SHP77 (cell line): ENCODE measurements around the gene BBLN.
"Not testable (repeated sequence)": the region's sequence is repeated elsewhere in the genome, so short reads cannot be mapped to it uniquely, and the experiment has no call there.

ENCODE experiments used
- DNase-seq, 2 experiments: peaks; one replicate each; lab custom pipeline; 2025; lab: John Stamatoyannopoulos, UW

Gene BBLN

DNA sequence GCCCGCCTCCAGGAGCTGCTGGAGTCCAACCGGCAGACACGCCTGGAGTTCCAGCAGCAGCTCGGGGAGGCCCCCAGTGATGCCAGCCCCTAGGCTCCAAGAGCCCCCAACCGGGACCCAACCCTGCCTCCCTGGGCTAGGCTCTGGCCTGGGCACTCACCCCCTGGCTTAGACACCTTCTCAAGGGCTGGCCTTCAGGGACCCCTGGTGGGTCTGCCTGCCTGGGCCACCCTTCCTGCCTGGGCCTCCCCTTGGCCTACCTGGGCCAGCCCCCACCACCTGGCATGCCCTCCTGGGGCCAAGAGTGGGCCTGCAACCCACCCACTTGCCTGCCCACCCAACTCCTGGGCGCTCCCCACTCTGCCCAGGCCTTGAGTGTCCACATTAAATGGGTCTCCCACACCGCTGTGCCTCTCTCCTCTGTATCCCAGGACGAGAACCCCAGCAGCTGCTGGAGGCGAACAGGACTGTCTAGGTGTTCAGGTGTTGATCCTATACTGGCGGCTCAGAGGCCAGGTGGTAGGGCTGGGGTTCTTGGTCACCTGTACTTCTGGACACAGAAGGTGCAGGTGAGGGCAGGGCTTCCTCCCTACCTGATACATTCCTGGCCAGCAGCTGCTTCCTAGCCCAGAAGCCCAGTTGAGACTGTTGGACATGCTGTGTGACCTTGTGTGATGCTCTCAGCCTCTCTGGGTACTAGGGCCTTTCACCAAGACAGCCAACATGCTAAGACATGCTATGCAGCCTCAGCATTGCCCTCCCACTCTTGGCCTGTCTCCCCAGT, 3.6 kb downstream of the BBLN start:
- DNase-seq = no peak

DNA sequence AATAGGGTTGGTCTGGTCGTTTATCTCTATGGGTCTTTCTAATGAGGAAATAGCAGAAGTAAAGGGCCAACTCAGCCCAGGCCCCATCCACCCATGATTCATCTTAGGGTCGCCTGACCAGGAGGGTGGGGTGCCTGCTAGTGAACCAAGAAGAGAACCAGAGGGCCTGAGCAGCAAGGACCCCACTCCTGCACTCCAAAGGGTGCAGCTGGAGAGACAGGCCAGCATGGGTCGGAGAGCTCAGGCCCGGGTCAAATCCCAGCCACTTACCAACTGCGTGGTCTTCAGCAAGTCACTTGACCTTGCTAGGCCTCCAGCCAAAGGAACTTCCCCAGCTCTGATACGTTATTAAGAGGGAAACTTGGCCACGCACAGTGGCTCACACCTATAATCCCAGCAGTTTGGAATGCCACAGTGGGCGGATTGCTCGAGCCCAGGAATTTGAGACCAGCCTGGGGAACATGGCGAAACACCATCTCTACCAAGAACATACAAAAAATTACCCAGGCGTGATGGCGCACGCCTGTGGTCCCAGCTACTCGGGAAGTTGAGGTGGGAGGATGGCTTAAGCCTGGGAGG, 4.3 kb downstream of the BBLN start:
- no peak for DNase-seq

DNA sequence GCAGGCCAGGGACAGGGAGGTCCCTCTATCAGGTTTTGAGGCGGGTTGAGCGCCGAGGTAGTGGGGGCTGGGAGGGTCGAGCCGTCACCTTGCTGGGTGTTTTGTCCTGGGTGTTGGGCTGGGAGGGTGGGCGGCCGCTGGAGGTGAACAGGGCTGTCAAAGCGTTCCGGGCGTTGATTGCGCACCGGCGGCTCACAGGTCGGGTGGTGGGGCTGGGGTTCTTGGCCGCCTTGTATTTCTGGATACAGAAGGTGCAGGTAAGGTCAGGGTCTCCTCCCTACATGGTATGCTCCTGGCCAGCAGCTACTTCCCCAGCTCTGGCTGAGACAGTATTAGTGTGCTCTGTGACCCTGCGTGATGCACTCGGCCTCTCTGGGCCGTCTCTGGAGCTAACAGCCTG, 6.1 kb downstream of the BBLN start:
- DNase-seq = no peak

DNA sequence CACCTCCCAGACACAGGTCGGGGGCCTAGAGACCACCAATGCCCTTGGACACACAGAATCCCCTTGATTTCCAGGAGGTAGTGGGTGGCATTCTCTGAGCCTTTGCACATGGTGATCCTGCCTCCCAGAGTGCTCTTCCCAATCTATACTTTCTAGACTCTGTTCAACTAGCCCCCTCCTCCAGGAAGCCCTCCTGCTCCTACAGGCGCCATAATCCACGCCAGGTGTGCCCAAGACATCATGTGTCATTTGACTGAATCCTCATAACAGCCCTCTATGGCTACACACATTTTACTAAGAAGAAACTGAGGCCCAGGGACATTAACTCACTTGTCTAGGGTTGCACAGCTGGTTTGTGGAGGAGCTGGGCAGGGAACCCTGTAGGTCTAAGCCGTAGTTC, 7.1 kb downstream of the BBLN start:
- DNase-seq = no peak

DNA sequence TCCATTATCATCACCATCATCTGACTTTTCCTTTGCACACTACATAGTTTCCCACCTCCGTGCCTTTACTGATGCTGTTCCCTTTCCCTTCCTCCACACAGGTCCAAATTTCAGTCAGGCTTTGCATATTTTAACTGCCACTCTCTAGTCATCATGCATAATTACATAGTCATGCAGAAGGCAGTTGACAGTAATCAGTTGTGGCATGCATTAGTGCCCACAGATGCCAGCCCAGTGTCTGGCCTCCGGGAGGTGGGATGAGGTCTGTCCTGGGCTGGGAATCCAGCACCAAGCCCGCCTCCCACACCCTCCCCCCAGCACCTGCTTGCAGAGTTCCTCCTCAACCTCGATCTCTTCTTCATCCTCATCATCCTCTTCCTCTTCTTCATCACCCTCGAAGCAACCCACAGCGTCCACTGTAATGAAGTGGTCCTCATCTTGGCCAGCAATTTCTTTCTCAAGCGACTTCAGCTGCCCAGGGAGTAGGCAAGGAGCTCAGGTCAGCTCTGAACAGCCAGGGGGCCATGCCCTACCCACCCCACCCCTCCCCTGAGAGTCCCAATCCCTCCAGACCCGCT, 8.8 kb downstream of the BBLN start:
- no peak for DNase-seq

DNA sequence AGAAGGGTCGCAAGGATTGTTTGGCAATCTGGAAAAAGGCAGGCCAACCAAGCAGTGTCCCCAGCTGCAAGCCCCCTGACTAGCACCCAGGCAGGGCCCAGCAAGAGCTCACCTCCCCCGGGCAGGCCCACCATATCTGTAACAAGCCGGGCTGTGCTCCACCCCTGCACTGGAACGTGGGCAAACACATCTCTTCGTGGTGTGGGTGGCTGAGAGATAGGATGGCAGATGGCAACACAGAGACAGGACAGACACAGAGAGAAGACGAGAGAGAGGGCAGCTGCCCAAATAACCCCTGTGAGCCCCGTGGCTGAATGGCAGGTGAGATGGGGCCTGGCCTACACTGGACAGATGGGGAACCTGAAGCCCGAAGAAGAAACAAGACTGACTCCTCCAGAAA, 9.4 kb downstream of the BBLN start:
- DNase-seq = no peak

DNA sequence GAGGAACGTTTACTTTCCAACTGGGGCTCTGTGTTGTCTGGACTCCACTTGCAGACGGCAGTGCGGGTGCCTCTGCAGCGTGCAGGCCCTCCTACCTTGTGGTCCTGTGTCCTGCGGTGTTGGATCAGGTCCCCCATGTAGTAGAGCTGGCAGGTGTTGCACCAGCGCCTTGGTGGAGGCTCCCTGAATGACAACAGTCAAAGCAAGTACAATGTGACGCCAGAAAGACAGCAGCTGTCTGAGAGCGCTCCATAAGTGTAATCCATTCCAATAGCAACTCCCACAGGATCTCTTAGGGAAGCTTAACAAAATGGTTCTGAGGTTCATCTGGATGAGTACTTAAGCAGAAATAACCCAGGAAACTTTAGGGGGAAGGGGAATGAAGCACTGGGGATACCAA, 9.9 kb downstream of the BBLN start:
- no peak for DNase-seq

DNA sequence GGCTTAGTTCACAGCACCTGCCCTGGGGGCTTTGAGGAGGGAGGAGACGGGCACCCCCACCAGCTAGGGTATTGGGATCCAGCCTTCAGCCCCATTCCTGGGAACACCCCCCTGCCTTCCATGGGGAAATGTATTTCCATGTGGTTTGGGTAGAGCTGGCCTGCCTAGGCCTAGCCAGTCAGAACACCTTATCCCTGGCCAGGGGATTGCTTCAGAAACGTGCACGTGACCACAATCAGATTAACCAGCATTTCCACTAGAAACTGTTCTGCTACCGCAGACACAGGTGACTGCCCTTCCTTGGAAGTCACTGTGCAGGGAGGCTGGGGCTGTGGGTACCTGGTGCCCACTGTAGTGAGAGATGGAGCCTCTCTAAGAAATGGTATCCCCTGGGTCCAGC, 14.0 kb downstream of the BBLN start:
- DNase-seq = no peak

DNA sequence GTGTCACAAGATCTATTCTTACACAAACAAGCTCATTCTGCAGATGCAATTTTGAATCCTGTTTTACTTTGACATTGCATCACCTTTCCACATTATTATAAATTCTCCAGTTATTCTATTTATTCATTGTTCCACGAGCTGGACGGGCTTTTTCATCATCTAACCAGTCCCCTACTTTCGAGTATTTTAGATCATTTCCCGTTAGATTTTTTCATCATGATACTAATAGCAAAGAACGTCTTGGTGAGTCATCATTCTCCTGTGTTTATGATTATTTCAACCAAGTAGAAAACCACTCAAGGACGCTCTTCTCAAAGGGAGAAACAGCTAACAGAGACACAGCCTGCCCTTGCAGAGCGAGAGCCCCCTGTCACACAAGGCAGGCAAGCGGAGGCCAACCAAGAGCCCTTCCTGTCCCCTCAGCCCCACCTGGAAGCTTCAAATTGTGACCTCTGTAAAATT, 15.1 kb downstream of the BBLN start:
- DNase-seq = no peak

DNA sequence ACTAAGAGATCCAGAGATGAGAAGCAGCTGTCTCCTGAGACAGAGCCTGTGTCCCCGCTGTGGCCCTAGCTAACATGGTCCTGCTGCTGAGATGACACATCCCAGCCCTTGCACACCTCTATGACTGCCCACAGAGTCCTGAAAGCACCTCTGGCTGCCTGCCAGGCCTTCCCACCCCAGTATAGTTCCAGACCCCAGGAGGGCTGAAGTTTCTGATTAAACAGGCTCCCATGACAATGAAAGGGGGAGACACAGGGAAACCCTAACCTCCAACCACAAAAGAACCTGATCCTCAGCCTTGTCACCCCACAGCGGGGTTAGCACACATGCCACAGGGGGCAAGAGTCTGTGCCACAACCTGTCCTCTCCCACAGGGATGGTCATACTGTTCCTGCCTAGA, 15.7 kb downstream of the BBLN start:
- no peak for DNase-seq

DNA sequence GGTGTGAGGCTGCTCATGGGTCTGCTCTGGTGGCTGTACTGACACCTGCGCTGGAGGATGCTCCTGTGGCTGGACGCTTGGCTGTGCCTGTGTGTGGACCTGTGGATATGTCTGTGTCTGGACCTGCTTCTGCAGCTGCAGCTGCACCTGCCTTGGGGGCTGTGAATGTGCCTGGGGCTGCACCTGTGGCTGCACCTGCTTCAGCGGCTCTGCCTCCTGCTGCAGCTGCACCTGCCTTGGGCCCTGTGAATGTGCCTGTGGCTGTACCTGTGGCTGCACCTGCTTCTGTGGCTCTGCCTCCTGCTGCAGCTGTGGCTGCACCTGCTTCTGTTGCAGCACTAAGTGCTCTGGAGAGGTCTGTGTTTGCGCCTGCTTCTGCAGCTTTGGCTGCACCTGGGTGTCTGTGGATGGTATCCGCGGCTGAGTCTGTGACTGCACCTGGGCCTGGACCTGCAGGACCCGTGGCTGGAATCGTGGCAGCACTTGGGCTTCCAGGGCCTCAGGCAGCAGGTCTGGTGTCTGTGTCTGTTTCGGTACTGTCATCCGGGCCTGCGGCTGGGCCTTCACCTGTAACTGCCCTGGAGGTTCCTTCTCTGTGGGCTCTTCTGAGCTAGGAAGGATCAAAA, 18.9 kb downstream of the BBLN start:
- no peak for DNase-seq

DNA sequence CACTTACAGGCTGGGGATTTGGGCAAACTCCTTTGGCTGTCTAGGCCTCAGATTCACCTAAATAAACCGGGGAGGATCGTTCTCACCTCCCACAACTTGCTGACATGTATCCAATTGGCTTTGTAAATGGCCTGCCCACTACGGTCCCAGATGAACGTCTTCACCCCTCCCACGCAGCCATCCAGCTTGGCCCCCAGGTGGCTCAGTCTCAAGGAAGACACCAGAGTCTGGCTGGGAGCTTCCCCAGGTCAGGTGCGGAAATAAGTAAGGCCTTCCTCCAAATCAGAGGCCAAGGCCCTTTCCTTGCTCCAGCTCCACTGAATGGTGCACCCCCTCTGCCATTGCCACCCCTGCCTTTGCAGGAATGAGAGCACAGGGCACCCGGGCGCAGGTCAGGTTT, 19.9 kb downstream of the BBLN start:
- DNase-seq = no peak

DNA sequence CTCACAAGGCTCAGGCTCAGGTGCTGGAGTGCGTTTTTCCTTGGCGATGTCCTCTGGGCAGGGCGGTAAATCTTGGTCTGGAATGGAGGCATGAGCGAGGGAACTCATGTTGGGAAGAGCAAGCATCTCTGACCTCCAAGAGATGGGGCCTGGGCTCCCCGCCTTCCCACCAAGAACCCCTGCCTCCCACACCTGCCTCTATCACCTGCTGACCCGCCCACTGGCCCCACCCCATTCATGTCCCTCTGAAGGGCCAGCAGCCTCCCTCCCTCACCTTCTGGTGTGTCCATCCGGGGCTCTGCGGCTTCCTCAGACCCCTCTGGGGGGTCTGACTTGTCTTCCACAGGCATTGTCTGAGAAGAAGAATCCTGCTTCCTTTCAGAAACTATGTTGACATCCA, 20.4 kb downstream of the BBLN start:
- no peak for DNase-seq

DNA sequence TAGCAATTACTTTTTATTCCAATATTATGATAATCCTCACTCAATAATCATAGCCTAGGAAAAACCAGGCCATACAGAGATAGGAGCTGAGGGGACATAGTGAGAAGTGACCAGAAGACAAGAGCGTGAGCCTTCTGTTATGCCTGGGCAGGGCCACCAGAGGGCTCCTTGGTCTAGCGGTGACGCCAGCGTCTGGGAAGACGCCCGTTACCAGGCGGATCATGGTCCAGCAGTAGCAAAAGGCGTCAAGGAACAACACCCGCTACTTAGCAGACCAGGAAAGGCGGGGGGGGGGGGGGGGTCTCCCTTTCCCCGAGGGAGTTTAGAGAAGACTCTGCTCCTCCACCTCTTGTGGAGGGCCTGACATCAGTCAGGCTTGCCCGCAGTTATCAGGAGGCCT, 21.4 kb downstream of the BBLN start:
- DNase-seq = not testable (repeated sequence)

DNA sequence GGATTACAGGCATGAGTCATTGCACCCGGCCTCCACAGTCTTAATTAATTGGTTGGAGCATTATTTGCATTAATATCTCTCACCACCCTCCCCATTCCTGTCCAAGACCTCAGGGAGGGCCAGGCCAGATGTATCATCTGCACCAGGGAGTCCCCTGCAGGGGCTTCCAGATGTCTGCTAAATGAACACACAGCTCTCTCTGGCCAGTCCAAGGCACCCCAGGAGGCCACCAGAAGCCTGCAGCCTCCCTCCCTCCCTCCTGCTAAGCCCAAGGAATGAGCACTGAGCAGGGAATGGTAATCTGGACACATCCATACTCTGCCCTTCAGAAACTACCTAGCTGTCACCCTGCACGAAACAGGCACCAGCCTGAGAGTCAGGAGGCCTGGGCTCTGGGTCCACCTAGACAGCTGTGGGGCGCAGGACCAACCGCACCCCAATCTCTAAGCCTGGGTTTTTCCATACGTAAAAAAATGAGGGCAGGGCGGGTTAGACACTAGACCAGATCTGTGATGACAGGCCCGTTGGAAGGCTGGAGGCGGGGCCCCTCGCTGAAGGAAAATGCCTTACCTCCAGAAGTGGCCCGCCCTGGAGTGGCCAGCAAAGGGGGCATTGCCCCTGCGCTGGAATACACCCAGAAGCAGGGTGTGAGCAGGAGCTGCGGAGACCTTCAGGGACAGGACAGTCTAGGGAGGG, 23.0 kb downstream of the BBLN start:
- DNase-seq = no peak

DNA sequence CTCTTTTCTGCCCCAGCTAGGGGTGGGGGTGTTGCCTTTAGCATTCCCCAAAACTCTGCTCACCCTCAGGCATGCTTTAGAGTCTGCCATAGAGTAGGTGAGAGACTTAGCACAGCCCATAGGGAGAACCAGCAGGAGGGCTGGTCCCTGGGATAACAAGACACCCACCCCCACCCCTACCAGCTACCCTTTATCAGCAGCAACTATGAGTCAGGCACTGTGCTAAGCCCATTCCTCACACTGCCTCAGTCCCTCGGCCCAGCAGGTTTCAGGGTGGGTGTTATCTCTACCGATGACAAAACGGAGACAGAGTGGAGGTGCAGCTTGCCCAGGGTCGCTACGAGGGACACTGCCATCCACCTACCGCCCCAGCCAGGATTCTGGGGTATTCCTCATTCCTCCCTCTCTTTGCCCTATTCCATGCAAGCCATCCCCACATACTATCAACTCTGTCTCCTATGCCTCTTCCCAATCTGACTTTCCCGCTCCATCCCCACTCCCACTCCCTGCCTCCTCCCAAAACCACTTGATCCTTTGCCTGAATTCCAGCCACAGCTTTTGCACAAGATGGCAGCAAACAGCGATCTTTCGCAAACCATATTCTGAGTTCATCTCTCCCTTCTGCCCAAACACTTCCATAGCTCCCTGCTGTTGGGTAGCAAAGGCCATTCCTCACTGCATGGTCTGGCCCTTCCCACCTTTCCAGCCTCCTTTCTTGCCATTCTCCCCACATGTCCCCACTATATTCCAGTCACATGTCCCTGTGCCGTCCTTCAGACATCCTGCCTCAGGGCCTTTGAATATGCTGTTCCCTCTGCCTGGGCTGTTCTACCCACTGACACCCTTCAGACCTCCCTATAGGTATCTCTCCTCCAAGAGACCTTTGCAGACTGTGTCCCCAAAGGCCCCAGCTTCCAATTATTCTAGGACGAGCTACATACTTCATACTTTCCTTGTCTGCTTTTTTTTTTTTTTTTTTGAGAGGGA, 26.2 kb downstream of the BBLN start:
- DNase-seq = no peak

DNA sequence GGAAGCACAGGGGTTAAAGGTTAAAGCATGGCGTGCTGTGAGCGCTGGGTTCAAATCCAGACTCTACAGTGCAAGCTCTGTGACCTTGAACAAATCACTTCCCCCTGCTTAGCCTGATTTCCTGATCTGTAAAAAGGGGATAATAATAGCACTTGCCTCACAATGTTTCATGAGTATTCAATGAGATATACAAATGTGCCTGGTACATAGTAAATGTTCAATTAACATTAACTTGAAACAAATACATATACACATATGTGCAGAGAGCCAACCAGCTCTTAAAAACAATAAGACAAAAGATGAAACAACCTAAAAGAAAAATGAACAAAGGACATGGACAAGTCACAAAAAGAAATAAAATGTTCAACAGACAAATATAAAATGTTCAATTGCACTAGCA, 27.3 kb downstream of the BBLN start:
- no peak for DNase-seq

DNA sequence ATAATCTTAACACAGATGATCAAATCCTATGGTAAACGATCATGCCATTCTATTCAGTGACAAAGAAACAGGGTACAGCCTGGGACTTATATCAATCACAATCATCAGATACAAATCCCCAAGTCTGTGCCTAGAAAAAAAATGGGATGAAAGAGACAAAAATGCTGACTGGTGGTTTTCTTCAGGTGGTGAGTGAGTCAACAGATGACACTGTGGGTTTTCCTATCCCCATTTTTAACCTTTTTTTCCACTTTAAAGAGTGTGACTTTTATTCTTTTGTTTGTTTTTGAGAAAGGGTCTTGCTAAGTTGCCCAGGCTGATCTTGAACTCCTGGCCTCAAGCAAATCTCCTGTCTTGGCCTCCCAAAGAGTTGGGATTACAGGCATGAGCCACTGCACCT, 28.1 kb downstream of the BBLN start:
- no peak for DNase-seq

DNA sequence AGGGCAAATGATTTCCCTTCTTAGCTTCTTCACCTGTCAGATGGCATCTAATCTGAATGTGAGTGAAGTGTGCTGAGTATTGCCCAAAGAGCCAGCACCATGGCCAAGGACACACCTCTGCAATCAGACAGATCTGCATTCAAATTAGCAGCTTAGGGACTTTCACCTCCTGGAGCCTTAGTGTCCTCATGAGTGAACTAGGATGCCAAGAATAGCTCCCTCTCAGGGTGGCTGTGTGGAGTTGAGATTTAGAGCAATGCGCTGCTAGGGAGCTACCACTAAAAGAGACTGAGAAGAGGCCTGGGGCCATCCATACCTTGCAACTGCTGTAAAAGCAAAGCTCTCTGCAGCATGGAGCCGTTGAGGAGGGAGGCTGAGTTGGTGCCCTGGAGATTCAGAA, 29.9 kb downstream of the BBLN start:
- DNase-seq = no peak

DNA sequence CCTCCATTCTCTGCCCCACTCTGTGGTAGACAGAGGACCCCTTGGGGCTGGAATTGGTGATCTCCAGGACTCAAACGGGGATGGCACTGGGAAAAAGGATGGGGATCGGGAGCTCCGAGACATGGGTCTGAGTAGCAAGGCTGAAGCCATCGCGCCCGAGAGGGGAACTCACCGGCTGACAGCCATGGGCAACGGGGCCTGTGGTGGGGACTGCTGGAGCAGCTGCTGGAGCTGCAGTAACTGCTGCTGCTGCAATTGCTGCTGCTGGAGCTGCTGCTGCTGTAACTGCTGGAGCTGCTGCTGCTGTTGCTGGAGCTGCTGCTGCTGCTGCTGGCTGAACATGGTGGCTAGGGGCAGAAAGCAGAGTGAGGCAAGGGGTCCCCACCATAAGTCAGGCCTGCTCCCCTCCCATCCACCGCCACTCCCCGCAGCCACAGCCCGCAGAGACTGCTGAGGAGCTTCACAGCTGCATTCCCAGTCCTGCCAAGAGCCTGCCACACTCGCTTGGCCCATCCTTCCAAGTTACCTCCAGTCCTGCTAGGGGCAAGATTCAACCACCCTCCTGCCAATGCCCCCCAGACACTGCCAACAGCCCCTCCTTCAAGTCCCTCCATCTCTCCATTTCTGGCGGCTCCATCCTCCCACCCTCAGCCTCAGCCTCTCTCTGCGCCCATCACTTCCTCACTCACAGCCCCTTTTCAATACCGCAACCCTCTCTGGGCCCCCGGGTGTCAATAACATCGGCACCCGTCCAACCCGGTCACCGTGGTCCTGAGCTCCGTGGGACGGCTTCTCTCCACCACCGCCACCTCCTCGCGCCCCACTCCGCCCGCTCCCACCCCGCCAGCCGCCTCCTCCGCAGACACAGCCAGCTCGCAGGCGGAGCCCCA, 30.7 kb downstream of the BBLN start:
- DNase-seq = no peak
